ENCODE data around the gene MBD3L2B. TPM values are rescaled to one million over a fixed set of nuclear protein-coding genes. Genes with fewer than 3 reads are reported as not detected.

The MBD3L2B gene
- total RNA-seq, 1 donor from 2014 or later, result not detected

- Histone ChIP-seq H3K79me2 (ENCODE audit: low read depth) (no peaks in the 10 kb centered on the region), H2AFZ (replicated peaks) (no peak overlapping the region), H4K20me1 (ENCODE audit: low read depth) (no peaks in the 10 kb centered on the region), H3K27ac (no peak overlapping the region), H3K9me3 (ENCODE audit: low read depth) (peaks cover 8% of the 10 kb centered on the region), H3F3A (ENCODE audit: low read depth) (no peaks in the 10 kb centered on the region), H3K27me3 (no peaks in the 10 kb centered on the region), H3K36me3 (no peaks in the 10 kb centered on the region), H3K9ac (no peak overlapping the region), H3K4me2 (no peak overlapping the region), H3K4me1 (no peaks in the 10 kb centered on the region), H3K4me3 (no peak overlapping the region)
- Mint-ChIP-seq H3K36me3 (no peaks in the 10 kb centered on the region), H3K4me3 (no peak overlapping the region), H3K4me1 (no peaks in the 10 kb centered on the region), H3K27me3 (ENCODE audit: insufficient read depth, low read depth) (peaks cover 3% of the 10 kb centered on the region), H3K9me3 (peaks cover 12% of the 10 kb centered on the region), H3K27ac (no peak overlapping the region)
- no peak for TF ChIP-seq EZH2phosphoT487 (IDR thresholded peaks at IDR 0.05)
- no peak for TF ChIP-seq EZH2 (IDR thresholded peaks at IDR 0.05)
- no peak for TF ChIP-seq CTCF (IDR thresholded peaks at IDR 0.05)
- no peak for DNase-seq (ENCODE audit: low spot score)
Measured at GRCh38 chr19:7000333-7000732, 20.9 kb downstream of the MBD3L2B start.

GRCh38 chr19:6999933-7000332, 21.3 kb downstream of the MBD3L2B start:
- no peaks in the 10 kb centered on the region for H4K20me1 ChIP-seq (ENCODE audit: low read depth)
- no peaks in the 10 kb centered on the region for H3K4me1 ChIP-seq

GRCh38 chr19:6997679-6998445, 23.4 kb downstream of the MBD3L2B start:
- TF ChIP-seq EZH2phosphoT487 (IDR thresholded peaks at IDR 0.05) (no peak), EZH2 (IDR thresholded peaks at IDR 0.05) (no peak), CTCF (IDR thresholded peaks at IDR 0.05) (no peak)
- no peak overlapping the region for H3K9ac ChIP-seq
- Mint-ChIP-seq H3K27me3 (ENCODE audit: insufficient read depth, low read depth) (peaks cover 6% of the 10 kb centered on the region), H3K27ac (no peak overlapping the region), H3K4me3 (no peak overlapping the region), H3K4me1 (no peaks in the 10 kb centered on the region), H3K36me3 (no peaks in the 10 kb centered on the region), H3K9me3 (peaks cover 16% of the 10 kb centered on the region)
- no peaks in the 10 kb centered on the region for H3F3A ChIP-seq (ENCODE audit: low read depth)
- no peak overlapping the region for H2AFZ ChIP-seq (replicated peaks)
- H3K36me3 ChIP-seq, result no peaks in the 10 kb centered on the region
- H3K4me3 ChIP-seq, result no peak overlapping the region
- no peaks in the 10 kb centered on the region for H3K4me1 ChIP-seq
- H3K9me3 ChIP-seq (ENCODE audit: low read depth), result peaks cover 8% of the 10 kb centered on the region
- no peak for DNase-seq (ENCODE audit: low spot score)
- no peaks in the 10 kb centered on the region for H3K27me3 ChIP-seq
- no peak overlapping the region for H3K27ac ChIP-seq
- H3K4me2 ChIP-seq, result no peak overlapping the region
- H3K79me2 ChIP-seq (ENCODE audit: low read depth), result no peaks in the 10 kb centered on the region
- no peaks in the 10 kb centered on the region for H4K20me1 ChIP-seq (ENCODE audit: low read depth)

More at GRCh38 chr19:6999933-7000332, 21.3 kb downstream of the MBD3L2B start:
- no peak overlapping the region for H3K4me3 ChIP-seq
- H3K36me3 ChIP-seq, result no peaks in the 10 kb centered on the region
- peaks cover 8% of the 10 kb centered on the region for H3K9me3 ChIP-seq (ENCODE audit: low read depth)
- Mint-ChIP-seq H3K27me3 (ENCODE audit: insufficient read depth, low read depth) (peaks cover 6% of the 10 kb centered on the region), H3K9me3 (peaks cover 16% of the 10 kb centered on the region), H3K4me1 (no peaks in the 10 kb centered on the region), H3K27ac (no peak overlapping the region), H3K4me3 (no peak overlapping the region), H3K36me3 (no peaks in the 10 kb centered on the region)
- H3K4me2 ChIP-seq, result no peak overlapping the region
- H3K27ac ChIP-seq, result no peak overlapping the region
- H3F3A ChIP-seq (ENCODE audit: low read depth), result no peaks in the 10 kb centered on the region
- H3K27me3 ChIP-seq, result no peaks in the 10 kb centered on the region
- H3K9ac ChIP-seq, result no peak overlapping the region
- H2AFZ ChIP-seq (replicated peaks), result no peak overlapping the region
- no peak for DNase-seq (ENCODE audit: low spot score)
- TF ChIP-seq CTCF (IDR thresholded peaks at IDR 0.05), result no peak
- no peak for TF ChIP-seq EZH2 (IDR thresholded peaks at IDR 0.05)
- TF ChIP-seq EZH2phosphoT487 (IDR thresholded peaks at IDR 0.05), result no peak
- H3K79me2 ChIP-seq (ENCODE audit: low read depth), result no peaks in the 10 kb centered on the region

Data from neural progenitor cell (in vitro differentiated cells).